NCI-H1048 (cell line): ENCODE measurements around the gene CFAP97D2.
"Not testable (repeated sequence)": the region's sequence is repeated elsewhere in the genome, so short reads cannot be mapped to it uniquely, and the experiment has no call there.

ENCODE experiments used
- DNase-seq: peaks from one replicate; lab custom pipeline; 2025; lab: John Stamatoyannopoulos, UW

Gene CFAP97D2

GRCh38 chr13:114143806-114144605 is 35.1 kb upstream of the CFAP97D2 start:
- DNase-seq: no peak

GRCh38 chr13:114144606-114145244 is 34.3 kb upstream of the CFAP97D2 start:
- no peak for DNase-seq

- no peak for DNase-seq
These were observed 33.8 kb upstream of the CFAP97D2 start for GRCh38 chr13:114145256-114145655.

- DNase-seq: no peak
These were observed 33.3 kb upstream of the CFAP97D2 start for GRCh38 chr13:114145722-114146121.

- no peak for DNase-seq
These were observed 32.9 kb upstream of the CFAP97D2 start for GRCh38 chr13:114146173-114146572.

- no peak for DNase-seq
These were observed 32.4 kb upstream of the CFAP97D2 start for GRCh38 chr13:114146629-114147028.

GRCh38 chr13:114147803-114148520 is 31.1 kb upstream of the CFAP97D2 start:
- no peak for DNase-seq

GRCh38 chr13:114148521-114148855 is 30.6 kb upstream of the CFAP97D2 start:
- DNase-seq: no peak

- DNase-seq: not testable (repeated sequence)
These were observed 30.2 kb upstream of the CFAP97D2 start for GRCh38 chr13:114148886-114149285.

GRCh38 chr13:114149774-114150740 is 29.0 kb upstream of the CFAP97D2 start:
- DNase-seq: no peak

GRCh38 chr13:114151031-114151430 is 28.0 kb upstream of the CFAP97D2 start:
- no peak for DNase-seq

- DNase-seq: no peak
These were observed 27.3 kb upstream of the CFAP97D2 start for GRCh38 chr13:114151565-114152284.

- DNase-seq: no peak
These were observed 26.8 kb upstream of the CFAP97D2 start for GRCh38 chr13:114152285-114152645.

- no peak for DNase-seq
These were observed 26.2 kb upstream of the CFAP97D2 start for GRCh38 chr13:114152831-114153371.

- no peak for DNase-seq
These were observed 25.5 kb upstream of the CFAP97D2 start for GRCh38 chr13:114153485-114154080.

GRCh38 chr13:114154476-114154875 is 24.6 kb upstream of the CFAP97D2 start:
- no peak for DNase-seq

- no peak for DNase-seq
These were observed 23.7 kb upstream of the CFAP97D2 start for GRCh38 chr13:114155320-114155719.

- DNase-seq: no peak
These were observed 22.9 kb upstream of the CFAP97D2 start for GRCh38 chr13:114155926-114156883.

- no peak for DNase-seq
These were observed 21.1 kb upstream of the CFAP97D2 start for GRCh38 chr13:114157869-114158495.
